Stromal cell of bone marrow (primary cell): ENCODE measurements around the gene MEAF6.

Source experiments
- DNase-seq: peaks from one replicate; pipeline ENCODE4 v3.0.0-alpha.2; 2012; ENCODE audit warnings: low read depth

MEAF6 gene

DNA sequence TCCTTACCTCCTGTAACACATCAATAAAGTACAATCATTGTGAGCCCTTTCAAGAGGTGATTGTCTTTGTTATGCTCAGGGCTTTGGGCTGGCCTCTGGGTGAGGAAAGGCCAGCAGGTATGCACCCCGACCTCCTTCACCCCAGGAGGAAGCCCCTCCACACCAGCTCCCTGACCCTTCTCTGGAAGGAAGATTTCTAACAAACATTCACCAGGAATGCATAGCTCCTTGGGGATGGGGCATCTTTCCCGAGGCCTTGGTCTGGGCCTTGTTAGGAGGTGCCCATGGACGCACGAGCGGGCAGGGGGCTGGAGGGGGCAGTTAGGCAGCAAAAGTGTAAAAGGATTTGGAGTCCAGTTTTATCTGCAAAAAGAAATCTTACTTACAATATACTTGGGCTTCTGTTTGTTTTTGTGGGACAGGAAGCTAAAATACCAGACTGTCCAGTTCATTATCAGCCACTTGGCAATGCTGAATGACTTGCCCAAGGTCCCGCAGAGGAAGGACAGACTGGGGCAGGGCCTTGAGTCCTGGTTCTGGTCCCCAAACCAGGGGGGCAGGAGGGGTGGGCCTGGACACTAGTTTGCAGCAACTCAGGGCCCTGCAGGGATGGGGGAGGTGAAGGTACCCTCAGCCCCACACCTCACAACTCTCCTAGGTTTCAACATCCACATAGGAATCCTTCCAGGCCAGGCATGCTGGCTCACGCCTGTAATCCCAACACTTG, 30.1 kb downstream of the MEAF6 start:
- DNase-seq = no peak

DNA sequence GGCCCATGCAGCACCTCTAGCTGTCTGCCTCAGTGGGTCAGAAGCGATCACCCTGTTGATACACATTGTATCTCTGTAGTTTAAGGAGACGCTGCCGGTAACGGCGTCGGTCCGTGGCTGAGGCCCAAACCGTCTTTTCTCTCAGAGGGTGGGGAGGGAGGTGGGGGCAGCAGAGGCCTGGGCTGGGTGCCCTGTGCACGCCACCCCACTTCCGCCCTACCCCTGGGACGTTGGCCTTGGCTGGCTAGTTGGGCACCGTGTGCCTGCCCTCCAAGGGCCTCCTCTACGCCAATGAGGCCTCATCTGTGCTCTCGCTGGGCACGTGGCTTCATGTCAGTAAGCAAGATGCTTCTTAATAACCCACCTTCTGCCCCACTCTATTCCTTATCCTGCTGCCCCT, 30.8 kb downstream of the MEAF6 start:
- DNase-seq = no peak

DNA sequence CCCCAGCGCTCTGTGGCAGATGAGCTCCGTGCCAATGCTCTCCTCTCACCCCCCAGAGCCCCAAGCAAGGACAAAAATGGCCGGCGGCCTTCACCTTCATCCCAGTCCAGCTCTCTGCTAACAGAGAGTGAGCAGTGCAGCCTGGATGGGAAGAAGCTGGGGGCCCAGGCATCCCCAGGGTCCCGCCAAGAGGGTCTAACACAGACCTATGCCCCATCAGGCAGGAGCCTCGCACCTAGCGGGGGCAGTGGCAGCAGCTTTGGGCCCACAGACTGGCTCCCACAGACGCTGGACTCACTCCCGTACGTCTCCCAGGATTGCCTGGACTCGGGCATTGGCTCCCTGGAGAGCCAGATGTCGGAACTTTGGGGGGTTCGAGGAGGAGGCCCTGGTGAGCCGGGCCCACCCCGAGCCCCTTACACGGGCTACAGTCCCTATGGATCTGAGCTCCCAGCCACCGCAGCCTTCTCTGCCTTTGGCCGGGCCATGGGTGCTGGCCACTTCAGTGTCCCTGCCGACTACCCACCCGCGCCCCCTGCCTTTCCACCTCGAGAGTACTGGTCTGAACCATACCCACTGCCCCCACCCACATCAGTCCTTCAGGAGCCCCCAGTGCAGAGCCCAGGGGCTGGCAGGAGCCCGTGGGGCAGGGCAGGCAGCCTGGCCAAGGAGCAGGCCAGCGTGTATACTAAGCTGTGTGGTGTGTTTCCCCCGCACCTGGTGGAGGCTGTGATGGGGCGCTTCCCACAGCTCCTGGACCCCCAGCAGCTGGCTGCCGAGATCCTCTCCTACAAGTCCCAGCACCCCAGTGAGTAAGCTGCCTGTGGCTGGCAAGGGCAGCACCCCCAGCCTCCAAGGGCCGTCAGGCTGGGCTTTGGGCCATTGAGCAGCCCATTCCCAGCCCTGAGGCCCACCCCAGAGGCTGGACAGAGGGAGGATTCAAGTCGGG, 31.5 kb downstream of the MEAF6 start:
- DNase-seq = no peak

DNA sequence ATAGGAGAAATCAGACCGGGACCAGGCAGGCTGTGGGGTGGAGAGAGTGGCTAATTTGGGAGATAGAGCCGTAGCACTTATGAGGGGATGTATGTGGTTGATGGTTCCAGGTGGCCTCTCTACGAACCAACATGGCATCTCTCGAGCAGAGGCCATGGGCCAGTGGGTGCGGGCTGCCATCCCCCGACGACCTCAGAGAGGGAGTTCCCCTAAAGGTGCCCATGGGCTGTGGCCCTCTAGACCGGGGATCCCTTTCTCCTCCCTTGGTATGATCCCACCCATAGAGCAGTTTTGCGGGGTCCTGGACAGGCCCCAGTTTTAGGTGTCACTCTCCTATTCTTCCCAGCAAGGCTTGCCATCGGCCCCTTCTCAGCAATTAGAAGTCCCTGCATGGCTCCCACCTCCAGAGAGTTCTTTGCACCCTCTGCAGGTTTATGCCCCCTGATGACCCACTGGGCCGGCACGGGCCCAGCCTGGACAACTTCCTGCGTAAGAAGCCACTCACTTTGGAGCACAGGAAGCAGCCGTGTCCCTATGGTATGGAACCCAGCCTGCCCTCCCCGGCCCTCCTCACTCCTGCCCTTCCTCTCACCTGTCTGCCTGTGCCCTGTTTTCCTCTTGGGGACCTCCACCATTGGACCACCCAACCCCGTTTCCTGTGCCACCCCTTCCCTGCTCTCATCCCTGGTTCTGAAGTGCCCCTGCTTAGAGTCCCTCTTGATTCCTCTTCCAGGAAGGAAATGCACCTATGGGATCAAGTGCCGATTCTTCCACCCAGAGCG, 32.4 kb downstream of the MEAF6 start:
- DNase-seq = no peak

DNA sequence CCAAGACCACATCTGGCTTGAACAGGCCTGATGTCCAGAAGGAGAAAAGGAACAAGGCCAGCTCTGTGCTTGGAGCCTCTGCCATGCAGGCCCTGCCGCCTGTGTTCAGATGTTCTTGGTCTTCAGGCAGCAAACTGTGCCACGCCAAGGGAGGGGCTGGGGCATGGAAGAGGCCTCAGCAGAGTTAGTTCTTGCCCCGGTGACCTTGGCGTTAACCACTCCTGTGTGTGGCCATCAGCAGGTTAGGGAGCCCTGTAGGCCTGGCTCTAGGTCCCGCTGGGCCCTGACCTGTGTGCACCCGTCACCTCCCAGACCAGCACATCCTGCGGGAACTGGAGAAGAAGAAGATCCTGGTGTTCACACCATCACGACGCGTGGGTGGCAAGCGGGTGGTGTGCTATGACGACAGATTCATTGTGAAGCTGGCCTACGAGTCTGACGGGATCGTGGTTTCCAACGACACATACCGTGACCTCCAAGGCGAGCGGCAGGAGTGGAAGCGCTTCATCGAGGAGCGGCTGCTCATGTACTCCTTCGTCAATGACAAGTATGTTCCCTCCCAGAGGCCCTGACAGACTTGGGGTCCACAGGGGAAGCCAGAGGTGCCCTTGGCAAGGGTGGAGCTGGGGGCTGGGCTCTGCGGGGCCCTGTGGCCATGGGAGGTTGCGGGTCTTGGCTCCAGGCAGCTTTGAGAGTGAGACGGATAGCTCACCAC, 33.1 kb downstream of the MEAF6 start:
- DNase-seq = no peak

DNA sequence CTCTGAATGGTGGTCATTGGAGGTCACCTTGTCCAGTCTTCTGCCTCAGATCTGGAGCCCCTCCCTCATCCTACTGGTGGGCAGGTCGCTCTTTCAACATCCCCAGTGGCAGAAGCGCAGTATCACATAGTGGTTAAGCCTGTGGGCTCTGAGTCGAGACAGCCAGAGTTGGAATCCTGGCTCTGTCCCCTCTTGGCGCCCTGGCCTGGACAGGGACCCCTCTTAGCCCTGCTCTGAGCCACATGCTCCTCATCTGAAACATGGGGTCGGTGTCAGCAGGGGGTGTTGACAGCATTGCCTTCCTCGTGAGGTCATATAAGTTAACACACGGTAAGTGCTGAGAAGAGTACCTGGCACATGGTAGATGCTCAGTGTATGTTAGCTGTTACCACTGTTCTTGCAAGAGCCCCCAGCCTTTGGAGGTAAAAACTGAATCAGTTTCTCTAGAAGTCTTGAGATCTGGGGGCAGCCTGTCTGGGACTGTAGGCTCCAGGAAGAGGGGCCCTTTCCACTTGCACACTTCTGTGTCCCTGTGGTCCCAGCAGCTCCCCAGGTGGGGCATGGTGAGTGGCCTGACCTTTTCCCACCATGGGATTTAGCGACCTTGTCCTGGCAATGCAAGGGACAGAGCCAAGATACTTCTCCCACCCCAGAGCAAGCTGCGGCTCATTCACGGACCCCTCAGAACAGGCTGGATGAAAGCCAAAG, 33.8 kb downstream of the MEAF6 start:
- DNase-seq = no peak

DNA sequence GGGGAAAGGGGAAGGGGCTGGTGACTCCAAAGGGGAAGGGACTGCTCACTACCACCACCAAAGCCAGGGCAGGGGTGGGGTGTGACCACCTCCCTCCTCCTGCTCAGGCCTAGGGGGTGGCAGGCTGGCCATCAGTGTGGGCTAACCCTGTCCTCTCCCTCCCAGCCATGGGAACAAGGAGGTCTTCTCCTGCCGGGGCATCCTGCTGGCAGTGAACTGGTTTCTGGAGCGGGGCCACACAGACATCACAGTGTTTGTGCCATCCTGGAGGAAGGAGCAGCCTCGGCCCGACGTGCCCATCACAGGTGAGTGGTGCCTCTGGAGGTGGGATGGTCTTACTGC, 34.5 kb downstream of the MEAF6 start:
- no peak for DNase-seq

DNA sequence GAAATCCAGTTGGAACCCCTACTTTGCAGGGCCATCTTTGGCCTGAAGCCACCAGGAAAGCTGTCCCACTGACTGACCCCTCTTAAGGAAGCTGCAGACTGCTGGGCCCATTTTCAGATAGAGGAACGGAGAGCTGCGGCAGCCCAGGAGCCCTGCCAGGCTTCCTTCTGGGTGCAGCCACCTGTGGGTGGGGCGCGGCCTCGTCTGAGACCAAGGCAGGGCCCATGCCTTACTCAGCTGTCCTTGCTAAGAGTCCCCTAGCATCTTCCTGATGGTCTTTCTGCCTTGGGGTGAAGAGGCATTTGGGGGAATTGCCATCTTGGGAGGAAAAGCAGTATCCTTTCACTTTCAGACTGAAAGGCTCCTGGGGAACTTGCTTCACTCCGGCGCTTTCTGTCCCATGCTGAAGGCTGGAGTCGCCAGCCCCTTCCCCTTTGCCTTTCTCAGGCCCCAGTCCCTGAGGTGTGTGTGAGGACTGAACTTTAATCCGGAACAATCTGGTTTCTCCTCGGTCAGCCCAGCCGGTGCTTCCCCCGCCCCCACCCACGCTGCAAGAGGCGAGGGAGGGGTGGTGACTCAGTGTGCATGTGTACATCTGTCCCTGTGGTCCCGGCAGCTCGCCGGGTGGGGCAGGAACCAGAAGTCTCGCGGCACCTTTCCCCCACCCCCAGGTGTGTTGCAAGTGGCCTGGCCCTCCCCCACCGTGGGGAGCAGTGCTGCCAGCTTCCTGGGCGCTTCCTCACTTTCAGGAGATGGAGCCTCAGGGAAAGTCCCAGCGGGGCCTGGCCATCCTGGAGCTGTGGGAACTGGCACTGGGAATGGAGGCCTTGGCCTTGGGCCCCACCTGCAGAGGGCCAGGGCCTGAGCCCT, 35.1 kb downstream of the MEAF6 start:
- DNase-seq = peak; percentile 77

DNA sequence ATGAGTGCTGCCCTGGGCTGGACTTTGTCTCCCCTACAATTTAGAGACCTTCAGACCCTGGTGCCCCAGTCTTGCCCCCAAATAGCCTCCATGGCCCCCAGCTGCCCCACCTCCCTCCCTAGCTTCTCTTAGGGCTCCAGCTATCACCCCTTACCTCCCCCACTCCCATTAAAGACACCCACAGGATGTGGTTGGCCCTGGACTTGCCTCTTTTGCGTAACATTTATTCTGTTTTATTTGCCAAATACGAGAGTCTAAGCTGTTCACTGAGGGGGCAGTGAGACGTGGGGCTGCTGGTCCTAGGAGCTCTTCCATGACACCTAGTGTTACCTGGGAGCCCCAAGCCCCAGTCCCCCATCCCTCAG, 35.7 kb downstream of the MEAF6 start:
- DNase-seq = no peak

DNA sequence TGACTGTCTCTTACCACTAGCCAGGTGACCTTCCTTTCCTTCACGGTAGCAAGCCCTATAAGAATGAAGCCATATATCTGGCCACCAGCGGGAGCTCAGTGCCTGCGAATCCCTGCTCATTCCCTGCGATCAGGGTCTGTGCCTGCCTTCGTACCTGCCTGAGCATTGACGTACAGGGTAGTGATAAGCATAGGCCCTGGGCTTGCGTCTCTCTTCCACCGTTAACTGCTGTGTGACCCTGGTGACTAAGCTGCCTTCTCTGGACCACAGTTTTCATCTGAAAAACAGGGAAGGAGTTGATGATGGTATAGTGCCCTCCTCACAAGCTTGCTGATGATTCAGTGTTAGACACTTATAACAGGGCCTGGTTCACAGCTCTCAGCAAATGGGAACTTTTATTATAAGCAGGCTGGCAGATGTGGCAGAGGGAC, 36.1 kb downstream of the MEAF6 start:
- no peak for DNase-seq

DNA sequence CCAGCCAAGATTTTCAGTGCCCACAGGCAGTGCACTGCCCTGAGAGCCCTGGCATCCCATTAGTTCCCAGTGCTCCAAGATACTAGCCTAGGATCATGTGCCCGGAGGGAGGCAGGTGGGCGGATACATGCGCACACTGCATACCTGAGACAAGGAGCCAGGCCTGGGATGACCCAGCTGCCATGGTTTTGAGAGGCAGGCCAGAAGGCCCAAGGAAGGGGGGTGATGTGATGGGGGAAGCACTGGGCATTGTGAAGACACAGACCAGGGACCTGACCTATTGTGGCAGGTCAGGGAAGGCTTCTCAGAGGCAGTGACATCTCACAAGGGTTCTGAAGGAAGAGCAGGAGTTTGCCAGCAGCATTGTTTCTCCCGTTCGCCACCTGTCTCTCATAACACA, 36.6 kb downstream of the MEAF6 start:
- no peak for DNase-seq

DNA sequence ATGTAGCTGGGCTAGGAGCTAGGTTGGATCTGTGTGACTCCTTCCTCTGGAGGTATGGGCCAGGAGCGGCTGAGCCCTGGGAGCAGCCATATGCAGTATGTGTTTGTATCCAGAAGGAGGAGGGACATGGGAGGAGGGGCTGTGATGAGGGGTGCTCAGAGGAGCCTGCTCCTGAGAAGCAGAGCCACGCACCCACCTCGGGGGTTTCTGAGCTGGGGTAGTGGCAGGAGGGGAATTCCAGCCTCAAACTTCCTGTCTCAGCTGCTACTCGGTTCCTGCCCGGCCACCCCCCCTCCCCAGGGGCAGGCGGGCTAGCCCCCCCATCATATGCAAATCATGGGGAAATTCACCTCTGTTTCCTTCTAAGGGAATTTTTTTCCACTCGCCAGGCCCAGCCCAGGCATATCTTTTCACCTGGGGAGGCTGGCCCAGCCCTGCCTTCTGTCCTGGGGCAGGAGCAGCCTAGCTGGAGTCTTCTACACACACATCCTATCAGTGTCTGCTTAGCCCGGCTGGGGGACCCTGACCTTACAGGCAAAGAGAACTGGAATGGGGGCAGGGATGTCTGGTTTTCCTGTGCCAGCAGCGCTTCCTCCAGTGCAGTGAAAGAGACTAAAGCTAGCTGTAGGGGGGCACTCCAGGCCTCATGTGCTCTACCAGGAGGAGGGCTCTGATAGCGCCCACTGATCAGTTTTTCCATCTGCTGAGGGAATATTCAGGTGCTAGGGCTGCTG, 37.2 kb downstream of the MEAF6 start:
- no peak for DNase-seq

DNA sequence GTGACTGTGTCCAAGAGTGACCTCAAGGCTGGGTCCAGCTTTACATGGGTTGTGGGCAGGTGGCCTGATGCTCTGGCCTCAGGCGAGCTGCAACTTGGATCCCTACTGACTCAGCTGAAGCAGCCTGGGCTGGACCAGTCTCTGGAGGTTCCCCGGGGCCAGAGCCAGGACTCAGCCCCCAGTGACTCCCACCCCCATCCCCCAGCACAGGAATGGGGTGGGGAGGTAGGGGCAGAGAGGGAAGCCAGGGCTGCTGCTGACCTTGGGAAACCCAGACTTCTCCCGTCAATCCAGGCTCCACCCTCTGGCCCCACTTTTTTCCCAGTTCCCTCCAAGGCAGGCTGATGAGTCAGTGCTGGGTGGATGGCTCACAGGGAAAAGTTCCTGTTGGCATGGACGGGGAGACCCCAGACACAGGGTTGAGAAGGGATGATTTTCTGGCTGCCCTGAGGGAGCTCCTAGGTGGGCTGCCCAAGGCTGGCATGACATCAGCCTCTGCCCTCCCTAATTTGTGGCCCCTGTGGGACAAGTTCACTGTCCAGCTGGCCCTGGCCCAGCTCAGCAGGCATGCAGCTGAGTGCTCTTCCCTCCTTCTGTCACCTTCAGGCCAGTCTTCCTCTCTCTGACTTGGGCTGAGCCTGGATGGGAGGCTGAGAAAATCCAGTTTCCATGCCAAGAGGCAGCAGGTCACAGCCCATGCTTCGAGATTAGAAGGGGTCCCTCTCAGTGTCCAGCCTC, 37.9 kb downstream of the MEAF6 start:
- peak; percentile 88 for DNase-seq

DNA sequence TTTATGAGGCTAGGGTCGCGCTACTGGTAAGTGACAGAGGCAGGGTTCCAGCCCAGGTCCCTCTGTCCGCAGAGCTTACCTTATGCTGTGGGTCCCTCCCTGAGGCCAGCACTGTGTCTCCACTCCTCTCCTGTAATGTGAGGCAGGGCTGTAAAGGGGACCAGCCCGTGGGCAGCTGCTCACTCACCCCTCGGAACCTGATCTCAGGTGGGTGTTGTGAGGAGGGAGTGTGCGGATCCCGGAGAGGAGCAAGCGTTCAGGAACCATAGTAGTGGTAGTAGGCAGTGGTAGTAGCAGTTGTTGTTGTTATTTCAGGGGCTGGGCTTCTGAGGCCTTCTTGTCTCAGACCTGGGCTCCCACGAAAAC, 38.5 kb downstream of the MEAF6 start:
- no peak for DNase-seq

DNA sequence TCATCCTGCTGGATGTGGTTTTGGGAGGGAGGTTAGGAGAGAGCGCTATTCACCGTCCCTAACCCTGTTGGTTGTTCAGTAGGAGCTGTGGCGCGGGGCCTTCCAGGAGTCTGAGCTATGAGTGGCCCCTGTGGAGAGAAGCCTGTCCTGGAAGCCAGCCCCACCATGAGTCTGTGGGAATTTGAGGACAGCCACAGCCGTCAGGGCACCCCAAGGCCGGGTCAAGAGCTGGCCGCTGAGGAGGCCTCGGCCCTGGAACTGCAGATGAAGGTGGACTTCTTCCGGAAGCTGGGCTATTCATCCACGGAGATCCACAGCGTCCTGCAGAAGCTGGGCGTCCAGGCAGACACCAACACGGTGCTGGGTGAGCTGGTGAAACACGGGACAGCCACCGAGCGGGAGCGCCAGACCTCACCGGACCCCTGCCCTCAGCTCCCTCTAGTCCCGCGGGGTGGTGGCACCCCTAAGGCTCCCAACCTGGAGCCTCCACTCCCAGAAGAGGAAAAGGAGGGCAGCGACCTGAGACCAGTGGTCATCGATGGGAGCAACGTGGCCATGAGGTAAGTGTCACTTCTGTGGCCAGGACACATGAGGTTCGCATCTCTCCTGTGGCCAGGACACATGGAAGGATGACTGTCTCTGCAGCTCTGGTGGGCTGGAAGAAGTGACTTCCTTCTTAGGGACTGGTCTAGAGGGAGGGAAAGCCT, 39.0 kb downstream of the MEAF6 start:
- DNase-seq = no peak

DNA sequence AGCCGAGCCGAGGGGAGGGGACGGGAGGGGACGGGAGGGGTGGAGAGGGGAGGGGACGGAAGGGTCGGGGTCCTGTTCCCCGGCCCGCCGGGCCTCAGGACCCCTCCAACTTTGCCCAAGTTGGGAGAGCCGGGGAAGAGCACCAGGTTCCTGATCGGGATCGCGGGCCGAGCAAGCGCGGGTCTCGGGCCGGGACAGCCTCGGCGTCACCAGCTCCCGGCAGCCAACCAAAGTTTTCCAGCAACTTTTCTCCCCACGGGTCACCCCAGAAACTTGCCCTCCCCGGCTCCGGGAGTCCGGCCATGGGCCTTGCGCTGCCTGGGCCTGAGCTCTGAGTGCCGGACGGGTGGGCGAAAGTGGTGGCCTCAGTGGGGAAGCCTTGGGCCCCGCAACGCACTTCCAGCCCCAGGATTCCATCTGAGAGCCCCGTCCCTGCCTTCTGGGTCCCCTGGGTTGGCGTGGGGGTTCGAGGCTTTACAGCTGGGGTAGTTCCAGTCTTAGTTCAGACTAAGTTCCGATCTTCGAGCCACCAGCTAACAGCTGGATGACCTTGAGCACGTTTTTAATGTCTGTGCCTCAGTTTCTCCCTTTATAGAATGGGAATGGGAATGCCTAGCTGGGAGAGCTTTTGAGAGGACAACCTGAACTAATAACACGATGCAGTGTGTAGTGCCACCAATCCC, 39.7 kb downstream of the MEAF6 start:
- DNase-seq = no peak

DNA sequence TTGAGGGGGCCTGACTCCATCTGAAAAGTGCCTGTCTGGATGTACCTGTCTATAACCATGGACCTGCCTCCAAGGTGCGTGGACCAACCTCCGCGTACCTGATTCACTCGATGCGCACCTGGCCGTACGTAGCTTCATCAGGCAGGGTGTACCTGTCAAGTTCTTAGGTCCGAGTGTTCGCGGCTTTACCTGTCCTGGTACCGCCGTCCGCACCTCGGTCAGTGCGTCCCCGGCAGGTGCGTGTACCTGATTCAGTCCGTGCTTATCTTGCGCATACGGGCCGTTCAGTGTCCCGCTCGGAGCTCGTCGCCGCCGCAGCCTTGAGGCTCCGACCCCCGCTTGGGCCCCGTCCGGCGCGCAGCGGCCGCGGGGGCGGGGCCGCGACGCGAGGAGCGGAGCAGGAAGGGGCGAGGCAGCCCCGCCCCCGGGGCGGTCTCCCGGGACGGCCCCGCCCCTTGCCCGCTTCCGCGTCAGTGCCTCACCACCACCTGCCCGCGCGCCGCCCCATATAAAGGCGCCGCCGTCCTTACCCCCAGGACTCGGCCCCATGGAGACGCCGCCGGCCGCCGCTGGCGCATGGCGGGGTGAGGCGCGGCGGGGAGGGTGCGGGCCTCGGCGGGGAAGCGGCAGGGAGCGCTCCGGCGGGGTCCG, 40.4 kb downstream of the MEAF6 start, which contains the start of gene ZC3H12A:
Gene ZC3H12A (plus strand): TSS at position 535 of the 651 bp plus-strand sequence. CDS start 917 bp downstream, outside the sequence.
- peak; percentile 69 for DNase-seq
